Lung microvascular endothelial cell (primary cell): ENCODE measurements around the gene CENPW. TPM values are rescaled to one million over a fixed set of nuclear protein-coding genes. Genes with fewer than 3 reads are reported as not detected.

Source experiments
- DNase-seq, 2 donors: peaks; one replicate each; pipeline versions ENCODE4 v3.0.0 to v3.0.0-alpha.2; 2010; ENCODE audit warnings: low read depth in 2 of 2
- total RNA-seq: library from RNA; depleted of rRNA; stranded (reverse); fragments of >200 nt; gene quantifications from 2 replicates; pipeline ENCODE4 v1.2.1, GENCODE V29; 2014

Gene CENPW
- total RNA-seq, 1 donor from 2014 or later, result 4.0 TPM

DNA sequence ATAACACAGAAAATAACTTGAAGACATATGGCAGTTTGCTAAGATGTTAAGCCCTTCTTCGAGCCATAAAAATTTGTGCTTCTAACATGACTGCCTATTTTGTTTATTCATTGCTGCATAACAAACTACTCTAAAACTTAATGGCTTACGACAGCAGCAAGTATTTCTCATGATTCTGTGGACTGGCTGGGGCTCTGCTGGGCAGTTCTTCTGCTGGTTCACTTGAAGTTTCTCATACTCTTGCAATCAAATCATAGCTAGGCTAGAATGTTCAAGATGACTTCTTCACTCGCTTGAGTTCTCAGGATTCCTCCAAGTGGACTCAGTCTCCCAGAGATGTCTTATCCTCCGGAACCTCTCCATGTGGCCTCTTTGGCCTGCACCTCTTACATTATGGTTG lies 33.4 kb downstream of the CENPW start:
- no peak for DNase-seq

DNA sequence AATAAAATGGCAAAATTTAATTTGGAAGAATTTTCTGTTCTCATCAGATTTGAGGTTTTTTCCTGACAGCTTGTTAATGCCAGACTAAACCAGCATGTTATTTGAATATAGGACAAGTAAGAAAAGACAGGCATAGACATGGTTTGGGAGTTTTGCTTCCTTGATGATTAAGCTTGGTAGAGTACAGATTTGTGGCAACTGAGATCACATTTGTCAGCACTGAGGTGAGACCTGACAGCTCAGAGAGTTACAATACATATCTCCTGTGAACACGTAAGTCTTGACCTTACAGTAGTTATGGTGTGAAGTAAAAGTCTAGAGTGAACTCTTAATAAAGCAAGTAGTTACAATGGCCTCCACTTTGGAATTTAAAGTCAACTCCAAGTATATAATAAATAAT lies 34.5 kb downstream of the CENPW start:
- no peak for DNase-seq

DNA sequence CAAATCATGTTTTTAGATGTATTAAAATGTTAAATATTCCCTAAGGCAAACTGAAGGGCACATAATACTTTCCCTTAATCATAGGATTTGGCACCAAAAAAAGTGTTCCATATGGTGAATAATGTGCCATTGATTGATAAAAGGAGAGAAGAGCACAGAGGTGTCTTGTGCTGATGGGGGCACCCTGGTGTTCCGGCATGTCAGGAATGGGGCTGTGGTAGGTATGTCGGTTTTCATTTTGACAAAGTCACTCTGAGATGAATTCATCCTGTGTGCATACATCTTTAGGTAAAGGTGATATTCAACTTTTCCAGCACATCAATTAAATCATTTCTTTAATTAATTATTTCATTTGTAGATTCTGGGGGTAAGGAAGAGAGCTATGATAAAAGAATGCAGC lies 36.8 kb downstream of the CENPW start:
- DNase-seq, result no peak

DNA sequence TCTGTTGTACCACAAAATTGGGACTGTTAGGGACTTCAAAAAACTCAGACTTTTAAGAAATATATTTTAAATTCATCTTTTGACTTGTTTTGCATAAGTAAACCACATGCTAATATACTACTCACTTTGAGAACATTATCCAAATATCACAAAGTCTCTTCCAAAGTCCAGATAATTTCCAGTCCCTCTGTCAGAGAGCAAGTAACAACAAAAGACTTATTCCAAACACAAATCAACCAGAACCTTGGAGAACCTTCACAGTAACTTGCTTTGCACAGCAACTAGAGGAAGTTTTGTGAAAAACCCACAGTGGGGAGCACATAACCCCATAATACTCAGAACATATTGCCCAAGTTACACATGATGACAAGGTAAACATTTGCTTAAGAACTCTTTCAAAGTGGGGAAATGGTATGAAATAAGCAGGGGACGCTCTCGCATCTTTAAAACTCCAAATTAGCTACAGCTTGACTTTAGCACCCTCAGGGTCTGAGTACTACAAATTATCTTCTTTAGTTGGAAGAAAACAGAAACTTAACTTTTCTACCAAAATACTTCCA lies 37.8 kb downstream of the CENPW start:
- no peak for DNase-seq

DNA sequence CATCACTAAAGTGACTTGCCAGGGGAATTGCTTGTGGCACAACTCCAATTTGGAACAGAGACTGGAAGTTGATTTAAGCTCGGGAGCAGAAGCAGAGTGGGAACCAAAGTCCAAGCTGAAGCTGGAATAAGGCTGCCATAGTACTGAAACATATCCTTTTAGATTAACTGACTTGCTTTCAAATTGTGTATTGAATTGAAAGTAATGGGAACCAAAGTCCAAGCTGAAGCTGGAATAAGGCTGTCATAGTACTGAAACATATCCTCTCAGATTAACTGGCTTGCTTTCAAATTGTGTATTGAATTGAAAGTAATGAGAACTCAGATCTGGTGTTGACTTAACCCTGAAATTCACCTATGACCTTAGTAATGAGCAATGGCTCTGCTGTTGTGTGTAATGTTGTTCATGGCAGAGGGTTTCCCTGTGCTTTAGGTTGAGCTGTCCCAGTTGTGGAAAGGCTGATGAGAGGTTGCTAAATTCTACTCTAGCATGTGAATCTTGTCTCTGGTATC lies 40.2 kb downstream of the CENPW start:
- no peak for DNase-seq

DNA sequence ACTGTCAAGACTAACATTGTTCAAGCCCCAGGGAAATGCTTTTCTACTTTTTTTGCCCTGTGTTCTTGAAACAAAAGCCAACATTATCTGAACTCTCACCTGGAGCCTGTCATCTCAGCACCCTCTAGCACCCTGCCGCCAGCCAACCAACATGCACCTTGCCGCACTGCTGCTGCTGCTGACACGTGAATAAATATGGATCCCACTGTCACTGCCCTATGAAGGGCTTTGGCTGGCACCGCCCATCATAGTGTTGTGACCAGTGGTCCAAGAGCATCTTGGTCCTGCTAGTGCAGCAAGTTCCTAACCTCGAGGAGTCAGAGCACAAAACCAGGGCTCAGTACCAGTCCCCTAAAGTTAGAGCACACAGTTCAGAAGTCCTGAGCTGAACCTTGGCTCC lies 41.6 kb downstream of the CENPW start:
- no peak for DNase-seq

DNA sequence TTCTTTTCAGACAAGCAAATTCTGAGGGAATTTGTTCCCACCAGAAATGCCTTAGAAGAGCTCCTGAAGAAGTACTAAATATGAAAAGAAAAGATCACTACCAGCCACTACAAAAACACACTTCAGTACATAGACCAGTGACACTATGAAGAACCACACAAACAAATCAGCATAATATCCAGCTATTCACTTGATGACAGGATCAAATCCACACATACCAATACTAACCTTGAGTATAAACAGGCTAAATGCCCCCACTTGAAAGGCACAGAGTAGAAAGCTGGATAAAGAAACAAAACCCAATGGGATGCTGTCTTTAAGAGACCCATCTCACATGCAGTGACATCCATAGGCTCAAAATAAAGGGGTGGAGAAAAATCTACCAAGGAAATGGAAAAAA lies 43.3 kb downstream of the CENPW start:
- DNase-seq, result no peak

DNA sequence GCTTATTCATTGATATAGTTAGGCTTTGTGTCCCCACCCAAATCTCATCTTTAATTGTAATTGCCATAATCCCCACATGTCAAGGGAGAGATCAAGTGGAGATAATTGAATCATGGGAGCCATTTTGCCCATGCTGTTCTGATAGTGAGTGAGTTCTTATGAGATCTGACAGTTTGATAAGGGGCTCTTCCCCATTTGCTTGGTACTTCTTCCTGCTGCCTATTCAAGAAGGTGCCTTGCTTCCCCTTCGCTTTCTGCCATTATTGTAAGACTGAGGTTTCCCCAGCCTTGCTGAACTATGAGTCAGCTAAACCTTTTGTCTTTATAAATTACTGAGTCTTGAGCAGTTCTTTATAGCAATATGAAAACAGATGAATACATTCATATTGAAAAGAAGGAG lies 45.6 kb downstream of the CENPW start:
- no peak for DNase-seq

DNA sequence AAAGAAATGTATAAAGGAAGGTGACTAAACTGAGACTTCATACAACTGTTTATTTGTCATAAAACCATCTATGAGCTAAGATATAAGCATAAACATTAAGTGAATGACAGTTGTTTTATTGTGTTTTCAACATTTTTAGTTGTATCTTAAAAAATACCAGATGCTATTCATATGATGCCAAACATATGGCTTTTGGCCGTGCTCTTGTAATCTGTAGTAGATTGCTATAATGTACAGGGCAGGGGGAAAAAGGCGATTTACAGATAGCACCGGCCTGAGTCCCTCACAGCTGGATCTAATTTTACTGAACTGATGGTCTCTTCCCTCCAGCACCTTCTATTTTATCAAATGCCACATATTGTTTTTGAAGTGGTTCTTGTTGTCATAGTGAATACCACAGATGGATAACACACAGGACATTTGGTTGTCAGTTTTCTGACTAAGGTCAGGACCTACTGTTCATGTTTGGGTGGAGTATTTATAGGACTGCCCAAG lies 48.2 kb downstream of the CENPW start:
- DNase-seq, result no peak

DNA sequence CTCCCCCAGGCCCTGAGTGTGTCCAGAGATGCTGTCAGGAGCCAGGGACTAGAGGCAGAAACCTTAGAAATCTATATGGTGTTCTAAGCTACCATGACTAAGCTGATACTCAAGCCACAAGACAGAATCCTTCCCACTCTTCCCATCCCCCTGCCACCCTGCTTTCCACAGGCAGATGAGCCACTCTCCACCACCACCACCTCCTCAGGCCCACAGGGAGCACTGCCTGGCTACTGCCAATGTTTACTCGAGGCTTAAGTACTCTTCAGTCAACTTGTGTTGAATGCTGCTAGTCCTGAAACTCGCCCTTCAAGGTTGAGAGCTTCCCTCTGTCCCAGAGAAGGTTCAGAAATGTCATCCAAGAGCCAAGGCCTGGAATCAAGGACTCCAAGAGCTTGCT lies 56.2 kb downstream of the CENPW start:
- DNase-seq, result no peak
